HCEC 1CT (cell line): ENCODE data around the gene DNAJC3.
"Not testable (repeated sequence)": the region's sequence is repeated elsewhere in the genome, so short reads cannot be mapped to it uniquely, and the experiment has no call there.

Experiments
- DNase-seq: peaks from one replicate; pipeline ENCODE4 v3.0.0-alpha.2; 2017

Gene DNAJC3, protein sequence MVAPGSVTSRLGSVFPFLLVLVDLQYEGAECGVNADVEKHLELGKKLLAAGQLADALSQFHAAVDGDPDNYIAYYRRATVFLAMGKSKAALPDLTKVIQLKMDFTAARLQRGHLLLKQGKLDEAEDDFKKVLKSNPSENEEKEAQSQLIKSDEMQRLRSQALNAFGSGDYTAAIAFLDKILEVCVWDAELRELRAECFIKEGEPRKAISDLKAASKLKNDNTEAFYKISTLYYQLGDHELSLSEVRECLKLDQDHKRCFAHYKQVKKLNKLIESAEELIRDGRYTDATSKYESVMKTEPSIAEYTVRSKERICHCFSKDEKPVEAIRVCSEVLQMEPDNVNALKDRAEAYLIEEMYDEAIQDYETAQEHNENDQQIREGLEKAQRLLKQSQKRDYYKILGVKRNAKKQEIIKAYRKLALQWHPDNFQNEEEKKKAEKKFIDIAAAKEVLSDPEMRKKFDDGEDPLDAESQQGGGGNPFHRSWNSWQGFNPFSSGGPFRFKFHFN

DNA sequence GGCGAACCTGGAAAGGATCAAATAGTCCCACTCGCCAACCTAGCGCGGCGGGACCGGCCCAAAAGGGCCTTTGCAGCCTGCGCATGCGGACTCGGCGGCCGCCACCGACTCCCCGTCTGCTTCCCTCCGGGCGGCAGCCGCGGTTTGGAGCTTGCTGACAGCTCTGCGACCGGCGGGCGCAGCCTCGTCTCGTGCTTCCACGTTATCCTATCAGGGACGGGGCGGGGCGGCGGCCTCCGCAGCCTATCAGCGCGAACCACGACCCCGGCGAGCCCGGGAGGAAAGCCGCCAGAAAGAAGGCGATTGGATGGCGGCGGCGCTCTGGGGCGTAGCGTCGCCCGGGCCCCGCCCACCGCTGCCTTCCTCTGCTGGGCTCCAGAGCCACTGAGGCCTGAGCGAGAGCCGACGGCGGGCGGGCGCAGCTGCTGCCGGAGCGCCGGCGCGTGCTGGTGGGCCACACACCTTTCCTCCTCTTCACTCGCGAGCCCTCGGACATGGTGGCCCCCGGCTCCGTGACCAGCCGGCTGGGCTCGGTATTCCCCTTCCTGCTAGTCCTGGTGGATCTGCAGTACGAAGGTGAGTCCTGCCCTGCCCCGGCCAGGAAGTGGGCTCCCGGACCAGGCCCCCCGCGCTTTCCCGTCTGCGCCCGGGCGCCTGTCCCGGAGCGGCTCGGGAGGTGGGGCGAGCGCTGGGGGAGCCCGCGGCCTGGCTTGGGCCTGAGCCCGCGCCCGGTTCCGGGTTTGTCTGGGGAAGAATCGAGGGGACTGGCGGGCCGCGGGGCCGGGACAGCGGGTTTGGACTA, at the start of gene DNAJC3:
Gene DNAJC3, plus strand, starts transcription at position 378 of the 802 bp plus-strand sequence. Its CDS starts 117 bp downstream, at position 495.
- peak; percentile 98 for DNase-seq

DNA sequence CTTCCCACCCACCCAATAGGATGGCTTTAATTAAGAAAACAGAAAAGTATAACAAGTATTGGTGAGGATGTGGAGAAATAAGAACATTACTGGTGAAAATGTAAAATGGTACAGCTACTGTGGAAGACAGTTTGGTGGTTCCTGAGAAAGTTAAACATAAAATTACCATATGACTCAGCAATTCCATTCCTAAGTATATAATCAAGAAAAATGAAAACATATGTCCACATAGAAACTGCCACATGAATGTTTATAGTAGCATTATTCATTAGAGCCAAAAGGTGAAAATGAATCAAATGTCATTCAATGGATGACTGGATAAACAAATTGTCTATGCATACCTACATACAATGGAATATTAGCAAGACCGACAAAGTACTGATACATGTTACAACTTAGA, 49.3 kb upstream of the DNAJC3 start:
- DNase-seq: peak; percentile 82

- no peak for DNase-seq
Measured at GRCh38 chr13:95628488-95628887, 48.5 kb upstream of the DNAJC3 start.

GRCh38 chr13:95629071-95629470, 47.9 kb upstream of the DNAJC3 start:
- DNase-seq: no peak

DNA sequence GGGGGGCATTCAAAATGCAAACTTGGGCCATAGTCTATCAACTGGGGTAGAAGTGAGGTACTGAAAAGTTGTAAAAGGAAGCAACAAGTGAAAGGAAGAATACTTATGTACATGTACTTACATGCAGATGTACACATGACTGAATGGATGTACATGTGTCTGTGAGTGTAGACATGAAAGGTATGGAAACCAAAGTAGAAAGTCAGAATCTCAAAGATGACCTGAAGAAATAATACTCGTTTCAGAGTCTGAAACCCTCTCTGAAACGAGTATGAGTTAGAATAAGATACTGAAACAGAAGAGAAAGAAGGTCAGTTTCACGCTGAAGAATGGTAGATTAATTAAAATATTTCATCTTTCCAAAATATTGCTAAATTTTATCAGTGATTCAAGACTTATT, 46.3 kb upstream of the DNAJC3 start:
- no peak for DNase-seq

DNA sequence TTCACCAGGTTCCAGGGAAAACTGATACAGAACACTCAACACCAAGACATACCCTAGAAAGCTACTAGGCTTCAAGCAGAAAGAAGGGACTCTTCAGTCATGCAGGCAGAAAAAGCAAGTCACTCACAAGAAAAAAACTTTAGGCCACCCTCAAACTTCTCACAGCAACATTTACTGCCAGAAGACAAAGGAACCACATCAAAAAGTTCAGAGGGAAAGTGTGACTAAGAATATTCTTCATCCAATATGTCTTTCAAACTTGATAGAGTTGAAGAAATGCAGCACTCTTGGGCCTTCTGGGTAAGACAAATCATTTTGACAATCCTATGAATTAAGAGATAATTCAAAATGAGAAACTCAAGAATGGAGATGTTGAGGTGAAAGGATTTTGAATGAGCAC, 40.1 kb upstream of the DNAJC3 start:
- DNase-seq: no peak

GRCh38 chr13:95641291-95642027, 35.5 kb upstream of the DNAJC3 start:
- DNase-seq: no peak

GRCh38 chr13:95642028-95642621, 34.8 kb upstream of the DNAJC3 start:
- DNase-seq: peak; percentile 39

GRCh38 chr13:95642999-95643398, 33.9 kb upstream of the DNAJC3 start:
- no peak for DNase-seq

GRCh38 chr13:95643571-95643935, 33.4 kb upstream of the DNAJC3 start:
- DNase-seq: peak; percentile 29

DNA sequence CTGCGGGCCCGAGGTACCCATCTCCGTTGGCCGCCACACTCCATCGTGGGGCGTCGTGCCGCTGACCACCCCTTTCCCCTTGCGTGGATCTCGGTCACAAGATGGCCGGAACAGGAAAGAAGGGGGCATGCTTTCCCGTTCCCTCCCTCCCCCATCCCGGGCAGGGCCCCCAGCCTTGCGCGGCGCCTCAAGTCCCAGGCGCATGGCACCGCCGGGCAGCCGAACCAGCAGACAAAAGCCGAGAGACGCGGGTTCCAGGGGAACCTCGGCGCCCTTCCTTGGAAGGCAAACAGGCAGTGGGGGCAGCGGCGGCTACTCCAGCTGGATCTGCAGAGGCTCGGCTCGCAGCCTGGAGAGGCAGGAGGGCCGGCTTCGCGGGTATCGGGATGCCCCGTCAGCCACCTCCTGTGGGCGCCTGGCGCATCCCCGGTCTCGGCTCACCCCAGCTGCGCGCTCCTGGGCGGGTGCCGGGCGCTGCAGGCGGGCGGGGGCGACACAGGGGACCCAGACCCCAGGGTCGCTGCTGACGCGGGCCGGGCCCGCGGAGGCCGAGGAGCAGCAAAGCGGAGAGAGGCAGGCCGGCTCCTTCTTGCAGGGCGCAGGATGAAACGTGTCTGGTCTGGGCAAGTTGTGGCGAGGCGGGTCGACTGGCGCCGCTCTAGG, 32.9 kb upstream of the DNAJC3 start:
- peak; percentile 45 for DNase-seq

DNA sequence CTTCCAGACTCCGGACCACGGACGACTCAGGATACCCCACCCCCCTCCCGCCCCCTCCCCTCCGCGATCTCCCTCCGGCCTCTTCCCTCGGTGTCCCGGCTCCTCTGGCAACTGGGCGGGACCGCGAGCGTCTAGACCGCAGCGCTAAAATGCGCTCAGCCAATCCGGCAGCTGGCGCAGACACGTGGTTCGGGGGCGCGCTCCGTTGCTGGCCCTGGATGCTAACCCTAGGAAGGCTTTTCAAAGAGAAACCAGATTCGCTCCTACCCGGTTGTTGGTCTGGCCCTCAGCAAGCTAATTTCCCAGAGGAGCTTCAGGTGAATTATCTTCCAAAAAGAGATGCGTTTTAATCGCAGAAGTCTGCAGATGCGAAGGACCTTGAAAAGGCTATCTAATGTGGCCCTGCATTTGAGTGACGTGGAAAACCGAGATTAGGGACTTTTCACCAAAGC, 32.3 kb upstream of the DNAJC3 start, which contains the start of gene DZIP1:
Gene DZIP1, minus strand, starts transcription at position 106 of the 452 bp plus-strand sequence. CDS start 2,677 bp downstream, outside the sequence.
- peak; percentile 81 for DNase-seq

DNA sequence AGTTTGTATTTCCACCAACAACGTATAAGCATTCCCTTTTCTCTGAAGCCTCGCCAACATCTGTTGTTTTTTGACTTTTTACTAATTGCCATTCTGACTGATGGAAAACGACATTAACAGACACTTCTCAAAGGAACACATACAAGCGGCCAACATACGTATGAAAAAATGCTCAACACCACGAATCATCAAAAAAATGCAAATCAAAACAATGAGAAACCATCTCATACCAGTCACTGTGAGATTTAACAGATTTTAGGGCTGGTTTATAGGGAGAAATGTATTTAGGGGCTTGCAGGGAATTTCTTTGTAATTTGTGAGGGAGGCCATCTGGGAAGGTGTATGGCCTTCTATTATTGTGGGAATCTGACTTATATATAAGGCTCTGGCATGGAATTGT, 29.6 kb upstream of the DNAJC3 start:
- no peak for DNase-seq

- no peak for DNase-seq
Measured at GRCh38 chr13:95650696-95651095, 26.2 kb upstream of the DNAJC3 start.

DNA sequence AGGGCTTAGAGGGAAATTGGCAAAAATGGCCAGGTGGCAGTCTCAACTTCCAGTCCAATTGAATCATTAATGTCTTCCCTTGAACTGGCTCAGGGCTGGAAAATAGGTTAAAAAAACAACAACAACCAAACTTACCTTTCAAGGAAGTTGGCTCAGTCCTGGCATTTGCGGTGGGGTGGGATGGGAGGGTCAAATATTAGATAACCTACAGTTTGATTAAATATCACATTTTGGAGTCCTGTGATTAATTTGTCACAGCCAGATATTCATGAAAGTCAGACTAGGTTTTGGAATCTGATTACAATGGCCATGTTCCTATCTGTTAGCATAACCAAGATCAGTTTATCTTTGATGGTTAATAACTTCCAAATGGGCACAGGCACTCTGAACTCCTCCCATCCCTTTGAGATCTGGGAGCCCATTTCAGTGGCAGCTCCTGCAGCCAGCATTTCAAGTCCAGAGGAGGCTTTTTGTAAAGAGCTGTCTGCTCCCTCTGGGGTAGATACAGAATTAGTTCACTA, 24.6 kb upstream of the DNAJC3 start:
- no peak for DNase-seq

DNA sequence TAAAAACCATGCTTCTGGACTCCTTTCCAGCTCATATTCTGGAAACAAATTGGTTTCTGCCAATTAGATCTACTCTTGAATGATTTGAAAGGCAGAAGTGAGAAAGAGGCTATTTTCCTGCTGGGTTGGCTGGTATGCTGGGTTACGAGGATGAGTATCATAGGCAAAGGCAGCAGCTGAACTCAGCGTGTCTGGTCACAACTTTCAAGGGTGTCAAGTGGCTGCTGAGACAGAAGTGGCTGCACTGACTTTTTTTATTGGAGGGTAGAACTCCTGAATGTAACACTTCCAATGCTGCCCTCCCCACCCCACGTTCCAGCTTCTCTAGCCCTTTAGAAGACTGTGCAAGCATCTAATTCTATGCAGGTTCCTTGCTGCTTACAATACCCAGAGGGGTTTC, 24.1 kb upstream of the DNAJC3 start:
- DNase-seq: no peak

DNA sequence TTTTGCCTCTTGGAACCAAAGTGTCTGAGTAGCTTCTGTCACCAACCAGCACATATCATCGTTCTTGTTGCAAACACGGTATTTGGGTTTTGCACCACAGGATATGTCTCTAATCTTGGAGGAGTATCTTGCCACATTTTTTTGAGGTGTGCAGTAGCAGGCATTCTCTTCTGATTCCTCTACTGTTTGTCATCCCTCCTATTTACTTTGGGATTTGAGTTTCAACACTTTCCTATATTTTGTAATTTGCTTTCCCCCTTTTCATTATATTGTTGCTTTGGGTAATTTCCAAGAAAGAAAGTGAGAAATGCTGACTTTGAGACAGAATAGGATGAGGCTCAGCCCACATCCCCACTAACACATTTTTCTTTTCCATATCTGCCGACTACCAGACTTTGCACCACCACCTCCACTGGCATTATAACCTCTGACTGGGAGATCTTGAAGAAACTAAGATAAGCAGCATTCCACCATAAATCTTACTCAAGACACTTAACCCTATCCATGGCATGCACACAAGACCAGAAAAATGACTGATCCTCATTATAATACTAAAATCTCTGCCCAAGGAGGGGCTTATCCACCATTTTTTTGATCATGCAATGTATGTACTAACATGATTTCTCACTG, 20.4 kb upstream of the DNAJC3 start:
- DNase-seq: no peak

DNA sequence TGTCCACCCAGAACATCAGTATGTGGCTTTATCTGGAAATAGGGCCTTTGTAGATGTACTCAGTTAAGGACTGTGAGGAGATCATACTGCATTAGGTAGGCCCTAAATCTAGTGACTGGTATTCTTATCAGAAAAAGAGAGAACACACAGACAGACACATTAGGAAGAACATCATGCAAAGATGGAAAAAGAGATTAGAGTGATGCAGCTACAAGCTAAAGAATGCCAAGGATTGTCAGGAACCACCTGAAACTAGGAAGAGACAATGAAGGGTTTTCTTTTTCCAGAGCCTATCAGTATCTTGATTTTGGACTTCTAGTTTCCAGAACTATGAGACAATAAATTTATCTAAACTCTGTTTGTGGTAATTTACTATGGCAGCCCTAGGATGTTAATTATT, 17.4 kb upstream of the DNAJC3 start:
- DNase-seq: no peak

- peak; percentile 39 for DNase-seq
Measured at GRCh38 chr13:95660981-95661581, 15.9 kb upstream of the DNAJC3 start.

DNA sequence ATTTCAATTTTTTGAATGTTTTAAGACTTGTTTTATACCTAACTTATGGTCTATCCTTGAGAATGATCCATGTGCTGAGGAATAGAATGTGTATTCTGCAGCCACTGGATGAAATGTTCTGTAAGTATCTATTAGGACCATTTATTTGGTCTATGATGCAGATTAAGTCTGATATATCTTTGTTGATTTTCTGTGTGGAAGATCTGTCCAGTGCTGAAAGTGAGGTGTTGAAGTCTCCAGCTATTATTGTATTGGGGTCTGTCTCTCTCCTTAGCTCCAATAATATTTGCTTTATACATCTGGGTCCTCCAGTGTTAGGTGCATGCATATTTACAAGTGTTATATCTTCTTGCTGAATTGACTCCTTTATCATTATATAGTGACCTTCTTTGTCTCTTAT, 9.7 kb upstream of the DNAJC3 start:
- DNase-seq: not testable (repeated sequence)

DNA sequence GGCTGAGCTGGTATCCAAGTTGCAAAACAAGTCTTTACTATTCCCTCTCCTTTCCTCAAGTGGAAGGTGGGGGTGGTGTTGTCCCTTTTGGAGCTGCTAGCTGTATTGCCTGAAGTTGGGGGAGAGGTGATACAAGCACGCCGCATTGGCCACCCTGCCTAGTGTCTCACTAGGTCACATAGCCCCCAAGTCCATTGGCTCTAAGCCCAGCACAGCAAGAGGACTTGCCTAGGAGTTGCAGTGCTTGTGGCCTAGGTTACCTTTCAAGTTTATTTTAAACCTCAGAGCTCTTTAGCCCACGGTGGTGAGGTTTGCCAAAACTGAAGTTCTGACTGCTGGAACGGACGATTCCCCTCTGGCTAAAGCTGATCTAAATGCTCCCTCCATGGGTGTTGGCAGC, 5.3 kb upstream of the DNAJC3 start:
- no peak for DNase-seq
